PC-9 (cell line): Measurements from ENCODE around the gene INVS. TPM values are rescaled to one million over a fixed set of nuclear protein-coding genes. Genes with fewer than 3 reads are reported as not detected.

ENCODE experiments used
- BruUV-seq: library from RNA; stranded (reverse); fragments of 400-500 nt; replicated peaks from 2 replicates; lab custom pipeline; 2021; lab: Mats Ljungman, UMichigan
- CTCF ChIA-PET: fragments of 300-600 bp; sonication (Branson Sonifier 250); formaldehyde crosslinking; loops from one replicate; lab custom pipeline; 2022; ENCODE audit warnings: antibody characterized with exemption; lab: Charles Lee
- POLR2A ChIA-PET: fragments of 300-600 bp; sonication (Branson Sonifier 250); formaldehyde crosslinking; loops from one replicate; lab custom pipeline; 2022; ENCODE audit warnings: antibody characterized with exemption; ENCODE audit not compliant: unreplicated experiment; lab: Charles Lee
- DNase-seq, 2 experiments: peaks; one replicate each; pipeline versions ENCODE4 v3.0.0 to v3.0.0-alpha.2; 2015 to 2022; ENCODE audit warnings: mixed read lengths in 1 of 2
- H2AFZ ChIP-seq: fragments of 200-600 bp; sonication (generic); 2 replicates; pipeline ENCODE4 v1.8.1; 2017; ENCODE audit warnings: antibody characterized with exemption
- H3F3A ChIP-seq: fragments of 200-600 bp; sonication (generic); 2 replicates; pipeline ENCODE4 v1.8.1; 2017; ENCODE audit warnings: antibody characterized with exemption, mild to moderate bottlenecking, low read depth; ENCODE audit not compliant: insufficient read depth
- H3K27ac ChIP-seq: fragments of 200-600 bp; sonication (generic); 2 replicates; pipeline ENCODE4 v1.6.1; 2016; ENCODE audit warnings: mixed run types
- H3K27me3 ChIP-seq: fragments of 200-600 bp; sonication (generic); 2 replicates; pipeline ENCODE4 v1.6.1; 2016; ENCODE audit warnings: low read depth, mixed run types; ENCODE audit not compliant: insufficient read depth
- H3K36me3 ChIP-seq: fragments of 200-600 bp; sonication (generic); 2 replicates; pipeline ENCODE4 v1.6.1; 2016; ENCODE audit warnings: low read depth, mixed run types
- H3K4me1 ChIP-seq: fragments of 200-600 bp; sonication (generic); replicated peaks from 2 replicates; pipeline ENCODE4 v1.6.1; 2016; ENCODE audit warnings: mixed run types; ENCODE audit not compliant: insufficient read depth
- H3K4me2 ChIP-seq: fragments of 200-600 bp; sonication (generic); 2 replicates; pipeline ENCODE4 v1.6.1; 2017; ENCODE audit warnings: mixed run types
- H3K4me3 ChIP-seq: fragments of 200-600 bp; sonication (generic); 2 replicates; pipeline ENCODE4 v1.6.1; 2016; ENCODE audit warnings: mixed run types
- H3K79me2 ChIP-seq: fragments of 200-600 bp; sonication (generic); 2 replicates; pipeline ENCODE4 v1.6.1; 2017; ENCODE audit warnings: low read depth, mixed run types
- H3K9me2 ChIP-seq: fragments of 200-600 bp; sonication (generic); 2 replicates; pipeline ENCODE4 v1.8.1; 2017; ENCODE audit warnings: mild to moderate bottlenecking; ENCODE audit not compliant: insufficient read depth
- H3K9me3 ChIP-seq: fragments of 200-600 bp; sonication (generic); 2 replicates; pipeline ENCODE4 v1.8.1; 2016; ENCODE audit warnings: low read depth; ENCODE audit not compliant: insufficient read depth
- H4K20me1 ChIP-seq: fragments of 200-600 bp; sonication (generic); 2 replicates; pipeline ENCODE4 v1.8.1; 2017; ENCODE audit not compliant: insufficient read depth
- EZH2 ChIP-seq: fragments of 200-600 bp; sonication (generic); IDR thresholded peaks from 2 replicates; pipeline ENCODE4 v1.8.0; 2017; ENCODE audit warnings: antibody characterized with exemption, low read depth
- intact Hi-C: fragments of 100-400 bp; cut with micrococcal nuclease; formaldehyde crosslinking; loops from one replicate; pipeline ENCODE4 v1.10.0; 2022; ENCODE audit not compliant: unreplicated experiment
- total RNA-seq: library from RNA; stranded (reverse); gene quantifications from 2 replicates; pipeline ENCODE4 v1.2.3, GENCODE V29; 2021
- TF ChIP-seq, protein P1 (sequence below): fragments of 200-600 bp; sonication (generic); conservative IDR thresholded peaks from 2 replicates; pipeline ENCODE4 v1.6.1; 2017; ENCODE audit warnings: mixed run types, antibody characterized with exemption, mild to moderate bottlenecking, moderate library complexity

Gene INVS
- total RNA-seq, 1 experiment from 2014 or later, result 24.0 TPM

- intact Hi-C loops, result no loop called here
- H3K27ac ChIP-seq, result no peak overlapping the region
- CTCF ChIA-PET, result no interaction called here
- POLR2A ChIA-PET, result no interaction called here
- H3K9me3 ChIP-seq, result no peaks in the 10 kb centered on the region
- no TSS peak for BruUV-seq
- no peak for DNase-seq
- TF ChIP-seq, protein P1, sequence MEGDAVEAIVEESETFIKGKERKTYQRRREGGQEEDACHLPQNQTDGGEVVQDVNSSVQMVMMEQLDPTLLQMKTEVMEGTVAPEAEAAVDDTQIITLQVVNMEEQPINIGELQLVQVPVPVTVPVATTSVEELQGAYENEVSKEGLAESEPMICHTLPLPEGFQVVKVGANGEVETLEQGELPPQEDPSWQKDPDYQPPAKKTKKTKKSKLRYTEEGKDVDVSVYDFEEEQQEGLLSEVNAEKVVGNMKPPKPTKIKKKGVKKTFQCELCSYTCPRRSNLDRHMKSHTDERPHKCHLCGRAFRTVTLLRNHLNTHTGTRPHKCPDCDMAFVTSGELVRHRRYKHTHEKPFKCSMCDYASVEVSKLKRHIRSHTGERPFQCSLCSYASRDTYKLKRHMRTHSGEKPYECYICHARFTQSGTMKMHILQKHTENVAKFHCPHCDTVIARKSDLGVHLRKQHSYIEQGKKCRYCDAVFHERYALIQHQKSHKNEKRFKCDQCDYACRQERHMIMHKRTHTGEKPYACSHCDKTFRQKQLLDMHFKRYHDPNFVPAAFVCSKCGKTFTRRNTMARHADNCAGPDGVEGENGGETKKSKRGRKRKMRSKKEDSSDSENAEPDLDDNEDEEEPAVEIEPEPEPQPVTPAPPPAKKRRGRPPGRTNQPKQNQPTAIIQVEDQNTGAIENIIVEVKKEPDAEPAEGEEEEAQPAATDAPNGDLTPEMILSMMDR, result no peak
- no peak for TF ChIP-seq EZH2
- H3K36me3 ChIP-seq, result no peaks in the 10 kb centered on the region
- no peak overlapping the region for H2AFZ ChIP-seq
- no peak overlapping the region for H3K4me3 ChIP-seq
- H3K79me2 ChIP-seq, result 0 out of 2 replicates have a peak, but pooled peaks cover 2% of the 10 kb centered on the region
- no peaks in the 10 kb centered on the region for H4K20me1 ChIP-seq
- no peaks in the 10 kb centered on the region for H3K4me1 ChIP-seq
- H3F3A ChIP-seq, result no peaks in the 10 kb centered on the region
- H3K27me3 ChIP-seq, result no peaks in the 10 kb centered on the region
- no peaks in the 10 kb centered on the region for H3K9me2 ChIP-seq
- no peak overlapping the region for H3K4me2 ChIP-seq
Measured at GRCh38 chr9:100120286-100120685, 21.2 kb downstream of the INVS start.

- ChIA-PET POLR2A (no interaction called here), CTCF (no interaction called here)
- Histone ChIP-seq H3K27ac (no peak overlapping the region), H3K9me3 (no peaks in the 10 kb centered on the region), H4K20me1 (0 out of 2 replicates have a peak, but pooled peaks cover 2% of the 10 kb centered on the region), H3K27me3 (no peaks in the 10 kb centered on the region), H3K4me3 (no peak overlapping the region), H3K4me1 (no peaks in the 10 kb centered on the region), H3K36me3 (no peaks in the 10 kb centered on the region), H3K79me2 (0 out of 2 replicates have a peak, but pooled peaks cover 2% of the 10 kb centered on the region), H3K9me2 (no peaks in the 10 kb centered on the region; the same call in 1 of the 2 replicates), H3F3A (no peaks in the 10 kb centered on the region), H3K4me2 (no peak overlapping the region), H2AFZ (no peak overlapping the region)
- DNase-seq, result no peak
- TF ChIP-seq, protein P1, result no peak
- TF ChIP-seq EZH2, result no peak
- intact Hi-C loops, result no loop called here
- BruUV-seq, result no TSS peak
Measured at GRCh38 chr9:100125236-100125635, 26.2 kb downstream of the INVS start.

DNA sequence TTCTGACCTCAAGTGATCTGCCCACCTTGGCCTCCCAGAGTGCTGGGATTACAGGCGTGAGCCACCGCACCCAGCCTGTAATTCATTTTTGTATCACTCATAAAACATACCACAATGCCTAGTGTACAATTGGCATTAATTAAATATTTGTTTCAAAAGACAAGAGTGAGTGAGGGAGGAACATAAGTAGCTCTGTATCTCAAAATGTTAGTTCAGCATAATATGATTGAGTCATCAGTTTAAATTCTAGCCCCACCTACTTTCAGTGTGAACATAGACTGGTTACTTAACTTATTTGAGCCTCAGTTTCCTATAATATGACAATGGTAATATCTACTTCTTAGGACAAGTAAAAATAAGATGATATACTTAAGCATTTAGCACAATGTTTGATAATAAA, 26.9 kb downstream of the INVS start:
- ChIA-PET CTCF (no interaction called here), POLR2A (no interaction called here)
- intact Hi-C loops, result no loop called here
- Histone ChIP-seq H3K9me2 (no peaks in the 10 kb centered on the region; the same call in 1 of the 2 replicates), H3K36me3 (no peaks in the 10 kb centered on the region), H3K4me3 (no peak overlapping the region), H3K27ac (no peak overlapping the region), H3K27me3 (no peaks in the 10 kb centered on the region), H3K79me2 (0 out of 2 replicates have a peak, but pooled peaks cover 2% of the 10 kb centered on the region), H2AFZ (no peak overlapping the region), H3K4me1 (no peaks in the 10 kb centered on the region), H3F3A (no peaks in the 10 kb centered on the region), H4K20me1 (0 out of 2 replicates have a peak, but pooled peaks cover 2% of the 10 kb centered on the region), H3K4me2 (no peak overlapping the region), H3K9me3 (no peaks in the 10 kb centered on the region)
- no TSS peak for BruUV-seq
- TF ChIP-seq EZH2, result no peak
- TF ChIP-seq, protein P1, result no peak
- no peak for DNase-seq
